ENCODE data around the gene POM121C. TPM values are rescaled to one million over a fixed set of nuclear protein-coding genes. Genes with fewer than 3 reads are reported as not detected.

Gene POM121C
- total and polyA plus RNA-seq, 2 of the 4 experiments (the other 2 are of a cell fraction), result 6.1 to 18.3 TPM

GRCh38 chr7:75533926-75534325 is 47.8 kb upstream of the POM121C start:
- no peak for TF ChIP-seq POLR2A (IDR thresholded peaks at IDR 0.05; ENCODE audit: low read depth, low read length)
- TF ChIP-seq RCOR1 (IDR thresholded peaks at IDR 0.05; ENCODE audit: insufficient replicate concordance, low read length), result no peak
- TF ChIP-seq NFE2L2 (IDR thresholded peaks at IDR 0.05; ENCODE audit: low read depth, low read length), result no peak
- no peak for TF ChIP-seq FOS (IDR thresholded peaks at IDR 0.05; ENCODE audit: low read depth, low read length)
- no peak for TF ChIP-seq CHD1 (IDR thresholded peaks at IDR 0.05; ENCODE audit: low read depth, low read length)
- in situ Hi-C loops (cut with MboI; ENCODE audit: low sequenced_read_pairs), result loop anchor here (10.0 to 25.0 kb wide), 2 partner anchors 221 to 503 kb away; partner anchors contain the start of genes MDH2 and STYXL1
- dilution Hi-C loops (cut with HindIII; ENCODE audit: low sequenced_read_pairs, unreplicated experiment), result no loop called here

More at GRCh38 chr7:75533926-75534325, 47.8 kb upstream of the POM121C start:
- ATAC-seq (ENCODE audit: low read depth), result no peak
- Histone ChIP-seq H2AFZ (replicated peaks; ENCODE audit: low read length, poor library complexity) (no peak overlapping the region), H3K27ac (ENCODE audit: insufficient read depth, low read length) (no peak overlapping the region), H3K4me1 (ENCODE audit: control insufficient read depth, insufficient read depth, low read length) (peaks cover 7% of the 10 kb centered on the region), H3K36me3 (ENCODE audit: control insufficient read depth, insufficient read depth, low read length) (peaks cover 21% of the 10 kb centered on the region), H3K4ac (ENCODE audit: low read depth, low read length) (peak overlapping the region; percentile 11; the same call in 1 of the 2 replicates), H4K20me1 (ENCODE audit: insufficient read depth, low read length) (peaks cover 13% of the 10 kb centered on the region), H2AK9ac (replicated peaks; ENCODE audit: low read depth, low read length, poor library complexity) (no peak overlapping the region), H2BK15ac (ENCODE audit: low read depth, low read length) (0 out of 3 replicates have a peak overlapping the region, but pooled peaks have one; percentile 12), H4K91ac (ENCODE audit: insufficient read depth, low read depth, low read length) (0 out of 2 replicates have a peak overlapping the region, but pooled peaks have one; percentile 23), H2BK120ac (ENCODE audit: low read depth, low read length) (peak overlapping the region; percentile 24; the same call in 1 of the 2 replicates), H3K56ac (ENCODE audit: extremely low read depth, insufficient read depth, low read length) (no peak overlapping the region), H3K23ac (ENCODE audit: low read depth, low read length) (no peak overlapping the region), H2BK20ac (ENCODE audit: low read depth, low read length) (no peak overlapping the region; the same call in 1 of the 2 replicates), H3K4me2 (ENCODE audit: low read depth, low read length) (no peak overlapping the region), H3K18ac (ENCODE audit: low read depth, low read length) (no peak overlapping the region), H2AK5ac (ENCODE audit: low read depth, low read length) (peak overlapping the region; percentile 31), H3K9me1 (ENCODE audit: insufficient read depth, low read length) (peaks cover 11% of the 10 kb centered on the region; the same call in 1 of the 2 replicates), H4K5ac (ENCODE audit: low read depth, low read length) (no peak overlapping the region), H3K79me1 (ENCODE audit: low read depth in 1 of 2, low read length in 2 of 2) (peaks cover 2 to 8% of the 10 kb centered on the region in 2 experiments; a peak in 2 of 4 replicates), H3K27me3 (ENCODE audit: control insufficient read depth, insufficient read depth, low read length) (peaks cover 6% of the 10 kb centered on the region; the same call in 1 of the 2 replicates), H3K9ac (ENCODE audit: low read depth, low read length) (no peak overlapping the region), H3K4me3 (ENCODE audit: insufficient read depth, low read depth, low read length) (no peak overlapping the region), H4K8ac (ENCODE audit: low read depth in 2 of 2, low read length in 2 of 2) (no peak overlapping the region; a peak in 1 of 4 replicates), H3K9me3 (ENCODE audit: control insufficient read depth, insufficient read depth, low read length) (no peaks in the 10 kb centered on the region), H3K14ac (replicated peaks; ENCODE audit: low read depth, low read length) (0 out of 2 replicates have a peak overlapping the region, but pooled peaks have one; percentile 4), H2BK5ac (ENCODE audit: low read depth, low read length, poor library complexity, severe bottlenecking) (no peak overlapping the region)
- 100% methylated on average over 4 of the region's 6 CpGs; no CpG with 5 or more reads in 1 of the 2 experiments for WGBS, 2 experiments (ENCODE audit: extremely low coverage in 2 of 2, insufficient read length in 1 of 2)
- DNase-seq, result no peak
- ChIA-PET CTCF (no interaction called here), POLR2A (ENCODE audit: unreplicated experiment) (no interaction called here)
- no TSS peak for BruUV-seq (replicated peaks)
- intact Hi-C loops (cut with micrococcal nuclease), result no loop called here
